Measurements from ENCODE around the gene CAPN1. TPM values are rescaled to one million over a fixed set of nuclear protein-coding genes. Genes with fewer than 3 reads are reported as not detected.
"Not testable (repeated sequence)": the region's sequence is repeated elsewhere in the genome, so short reads cannot be mapped to it uniquely, and the experiment has no call there.

The CAPN1 gene
- total RNA-seq, 3 donors from 2014 or later, result 211 to 389 (median 271) TPM

DNA sequence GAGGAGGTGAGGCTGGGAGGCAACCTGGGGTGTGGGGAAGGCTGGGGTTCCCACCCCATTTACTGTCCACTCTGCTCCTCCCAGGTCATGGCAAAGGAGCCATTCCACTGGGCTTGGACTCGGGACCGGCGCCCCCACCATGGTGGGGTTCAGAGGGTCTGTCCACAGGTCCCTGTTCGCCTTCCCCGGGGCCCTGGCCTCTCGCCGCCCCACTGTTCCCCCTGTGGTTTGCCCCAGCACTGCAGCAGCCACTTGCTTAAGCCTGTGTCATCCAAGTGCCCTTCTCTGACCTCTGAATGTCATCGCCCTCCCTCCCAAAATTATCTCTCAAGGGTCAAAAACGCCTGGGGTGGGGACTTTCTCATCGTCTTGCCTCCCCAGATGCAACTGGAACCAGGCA lies 9.1 kb upstream of the CAPN1 start:
- ATAC-seq, result no peak
- DNase-seq, result no peak
- no peaks in the 10 kb centered on the region for H3K36me3 ChIP-seq (ENCODE audit: low read depth)
- TF ChIP-seq, protein P1, sequence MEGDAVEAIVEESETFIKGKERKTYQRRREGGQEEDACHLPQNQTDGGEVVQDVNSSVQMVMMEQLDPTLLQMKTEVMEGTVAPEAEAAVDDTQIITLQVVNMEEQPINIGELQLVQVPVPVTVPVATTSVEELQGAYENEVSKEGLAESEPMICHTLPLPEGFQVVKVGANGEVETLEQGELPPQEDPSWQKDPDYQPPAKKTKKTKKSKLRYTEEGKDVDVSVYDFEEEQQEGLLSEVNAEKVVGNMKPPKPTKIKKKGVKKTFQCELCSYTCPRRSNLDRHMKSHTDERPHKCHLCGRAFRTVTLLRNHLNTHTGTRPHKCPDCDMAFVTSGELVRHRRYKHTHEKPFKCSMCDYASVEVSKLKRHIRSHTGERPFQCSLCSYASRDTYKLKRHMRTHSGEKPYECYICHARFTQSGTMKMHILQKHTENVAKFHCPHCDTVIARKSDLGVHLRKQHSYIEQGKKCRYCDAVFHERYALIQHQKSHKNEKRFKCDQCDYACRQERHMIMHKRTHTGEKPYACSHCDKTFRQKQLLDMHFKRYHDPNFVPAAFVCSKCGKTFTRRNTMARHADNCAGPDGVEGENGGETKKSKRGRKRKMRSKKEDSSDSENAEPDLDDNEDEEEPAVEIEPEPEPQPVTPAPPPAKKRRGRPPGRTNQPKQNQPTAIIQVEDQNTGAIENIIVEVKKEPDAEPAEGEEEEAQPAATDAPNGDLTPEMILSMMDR (IDR thresholded peaks at IDR 0.05), result no peak
- intact Hi-C loops (cut with DNase I, micrococcal nuclease), result no loop called here
- H3K4me3 ChIP-seq, result no peak overlapping the region
- H3K9me3 ChIP-seq, result no peaks in the 10 kb centered on the region
- no peaks in the 10 kb centered on the region for H3K4me1 ChIP-seq (ENCODE audit: low read depth)

- ATAC-seq; H3K4me1 ChIP-seq (ENCODE audit: low read depth); H3K4me3 ChIP-seq; intact Hi-C loops (cut with DNase I, micrococcal nuclease); H3K9me3 ChIP-seq; DNase-seq; H3K36me3 ChIP-seq (ENCODE audit: low read depth): not testable (repeated sequence)
These were observed 7.1 kb upstream of the CAPN1 start for GRCh38 chr11:65174571-65175010.

GRCh38 chr11:65180877-65181568 lies 705 bp upstream of the CAPN1 start:
- Histone ChIP-seq H3K9me3 (no peaks in the 10 kb centered on the region), H3K4me1 (ENCODE audit: low read depth) (peaks cover 17% of the 10 kb centered on the region), H3K36me3 (ENCODE audit: low read depth) (no peaks in the 10 kb centered on the region), H3K4me3 (peak overlapping the region; percentile 86)
- DNase-seq (peak; percentile 59 to 83 (median 83)), ATAC-seq (peak; percentile 63)
- TF ChIP-seq, protein P1 (IDR thresholded peaks at IDR 0.05), result peak; percentile 24
- intact Hi-C loops (cut with DNase I, micrococcal nuclease), result no loop called here

DNA sequence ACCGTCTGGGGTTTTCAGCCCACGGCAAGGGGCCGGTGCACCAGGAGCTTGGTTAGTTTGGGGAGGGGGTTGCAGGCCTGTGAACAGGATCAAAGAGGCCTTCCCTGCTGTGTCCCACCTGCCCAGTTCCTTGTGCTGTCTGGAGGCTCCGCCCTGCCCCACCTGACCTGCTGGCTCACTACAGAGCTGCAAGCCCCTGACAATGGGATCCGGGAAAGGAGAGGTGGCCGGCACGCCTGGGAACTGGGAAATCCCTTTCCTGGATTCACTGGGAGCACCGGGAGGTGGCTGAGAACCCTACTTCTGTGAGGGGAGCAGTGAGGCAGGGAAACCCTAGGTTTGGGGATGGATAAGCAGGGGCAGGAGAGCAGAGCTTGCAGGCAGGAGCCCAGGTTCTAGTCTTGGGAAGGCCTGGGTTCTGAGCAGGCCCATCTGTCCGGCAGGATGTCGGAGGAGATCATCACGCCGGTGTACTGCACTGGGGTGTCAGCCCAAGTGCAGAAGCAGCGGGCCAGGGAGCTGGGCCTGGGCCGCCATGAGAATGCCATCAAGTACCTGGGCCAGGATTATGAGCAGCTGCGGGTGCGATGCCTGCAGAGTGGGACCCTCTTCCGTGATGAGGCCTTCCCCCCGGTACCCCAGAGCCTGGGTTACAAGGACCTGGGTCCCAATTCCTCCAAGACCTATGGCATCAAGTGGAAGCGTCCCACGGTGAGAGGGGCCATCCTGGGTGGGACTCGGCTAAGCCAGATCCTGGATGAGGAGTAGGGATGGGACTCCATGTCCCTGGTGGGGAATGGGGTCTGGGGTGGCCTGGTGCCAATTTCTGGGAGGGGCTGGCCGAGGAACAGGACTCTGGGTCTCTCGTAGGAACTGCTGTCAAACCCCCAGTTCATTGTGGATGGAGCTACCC lies 786 bp downstream of the CAPN1 start:
- ATAC-seq (peak; percentile 63), DNase-seq (peak; percentile 70 to 82 (median 78))
- H3K4me3 ChIP-seq, result peak overlapping the region; percentile 86
- H3K9me3 ChIP-seq, result no peaks in the 10 kb centered on the region
- H3K4me1 ChIP-seq (ENCODE audit: low read depth), result peaks cover 17% of the 10 kb centered on the region
- TF ChIP-seq, protein P1 (IDR thresholded peaks at IDR 0.05), result no peak
- H3K36me3 ChIP-seq (ENCODE audit: low read depth), result peaks cover 3% of the 10 kb centered on the region
- intact Hi-C loops (cut with DNase I, micrococcal nuclease), result no loop called here

- ATAC-seq (no peak), DNase-seq (peak; percentile 29 to 62 (median 47))
- Histone ChIP-seq H3K4me3 (no peak overlapping the region), H3K36me3 (ENCODE audit: low read depth) (peaks cover 9% of the 10 kb centered on the region), H3K9me3 (no peaks in the 10 kb centered on the region), H3K4me1 (ENCODE audit: low read depth) (peaks cover 17% of the 10 kb centered on the region)
- intact Hi-C loops (cut with DNase I, micrococcal nuclease), result no loop called here
- TF ChIP-seq, protein P1 (IDR thresholded peaks at IDR 0.05), result no peak
These were observed 1.6 kb downstream of the CAPN1 start for GRCh38 chr11:65183201-65183891.

All from mucosa of descending colon (tissue), 3 donors.